ENCODE data around the gene SPOCD1.

SPOCD1 gene

GRCh38 chr1:31742462-31743212, 73.2 kb downstream of the SPOCD1 start:
- no peak for DNase-seq (ENCODE audit: extremely low read depth, insufficient read length)
- Histone ChIP-seq H3K4me3 (replicated peaks; ENCODE audit: low read depth, low read length) (no peak overlapping the region), H3K27me3 (replicated peaks; ENCODE audit: control insufficient read depth, insufficient read depth, low read length) (peaks cover 1% of the 10 kb centered on the region; the same call in 1 of the 2 replicates), H3K36me3 (ENCODE audit: control insufficient read depth, insufficient read depth, low read length) (no peaks in the 10 kb centered on the region)
- TF ChIP-seq CTCF (IDR thresholded peaks at IDR 0.05; ENCODE audit: insufficient read depth, low read length, poor library complexity, severe bottlenecking) = no peak

Measured in GM06990 (cell line).